ENCODE results near the gene TMEM54. TPM values are rescaled to one million over a fixed set of nuclear protein-coding genes. Genes with fewer than 3 reads are reported as not detected.
A peak's percentile ranks its signal among the peaks of the same experiment; 100 is the strongest.

TMEM54 gene
- total RNA-seq, 1 donor from 2014 or later, result 14.5 TPM

GRCh38 chr1:32893198-32894018 is 7.8 kb downstream of the TMEM54 start:
- H3K9me3 Mint-ChIP-seq, result no peaks in the 10 kb centered on the region
- H3K4me1 Mint-ChIP-seq, result peaks cover 20% of the 10 kb centered on the region
- Histone ChIP-seq H3K79me2 (ENCODE audit: low read depth) (no peaks in the 10 kb centered on the region), H4K20me1 (ENCODE audit: low read depth) (peaks cover 26% of the 10 kb centered on the region), H3K27ac (no peak overlapping the region), H2AFZ (replicated peaks) (peak overlapping the region; percentile 81), H3K9me3 (ENCODE audit: low read depth) (no peaks in the 10 kb centered on the region), H3K36me3 (no peaks in the 10 kb centered on the region), H3K9ac (no peak overlapping the region), H3K4me3 (peak overlapping the region; percentile 65), H3K4me2 (peak overlapping the region; percentile 82), H3K4me1 (peaks cover 15% of the 10 kb centered on the region), H3K27me3 (peaks cover 44% of the 10 kb centered on the region), H3F3A (ENCODE audit: low read depth) (peaks cover 17% of the 10 kb centered on the region)
- DNase-seq (ENCODE audit: low spot score), result peak; percentile 86
- H3K27ac Mint-ChIP-seq, result no peak overlapping the region
- TF ChIP-seq EZH2phosphoT487 (IDR thresholded peaks at IDR 0.05), result no peak
- TF ChIP-seq EZH2 (IDR thresholded peaks at IDR 0.05), result peak; percentile 45
- TF ChIP-seq, protein P1, sequence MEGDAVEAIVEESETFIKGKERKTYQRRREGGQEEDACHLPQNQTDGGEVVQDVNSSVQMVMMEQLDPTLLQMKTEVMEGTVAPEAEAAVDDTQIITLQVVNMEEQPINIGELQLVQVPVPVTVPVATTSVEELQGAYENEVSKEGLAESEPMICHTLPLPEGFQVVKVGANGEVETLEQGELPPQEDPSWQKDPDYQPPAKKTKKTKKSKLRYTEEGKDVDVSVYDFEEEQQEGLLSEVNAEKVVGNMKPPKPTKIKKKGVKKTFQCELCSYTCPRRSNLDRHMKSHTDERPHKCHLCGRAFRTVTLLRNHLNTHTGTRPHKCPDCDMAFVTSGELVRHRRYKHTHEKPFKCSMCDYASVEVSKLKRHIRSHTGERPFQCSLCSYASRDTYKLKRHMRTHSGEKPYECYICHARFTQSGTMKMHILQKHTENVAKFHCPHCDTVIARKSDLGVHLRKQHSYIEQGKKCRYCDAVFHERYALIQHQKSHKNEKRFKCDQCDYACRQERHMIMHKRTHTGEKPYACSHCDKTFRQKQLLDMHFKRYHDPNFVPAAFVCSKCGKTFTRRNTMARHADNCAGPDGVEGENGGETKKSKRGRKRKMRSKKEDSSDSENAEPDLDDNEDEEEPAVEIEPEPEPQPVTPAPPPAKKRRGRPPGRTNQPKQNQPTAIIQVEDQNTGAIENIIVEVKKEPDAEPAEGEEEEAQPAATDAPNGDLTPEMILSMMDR (IDR thresholded peaks at IDR 0.05), result peak; percentile 36
- peaks cover 27% of the 10 kb centered on the region for H3K27me3 Mint-ChIP-seq (ENCODE audit: insufficient read depth, low read depth)
- H3K4me3 Mint-ChIP-seq, result peak overlapping the region; percentile 84
- H3K36me3 Mint-ChIP-seq, result no peaks in the 10 kb centered on the region

- peaks cover 15% of the 10 kb centered on the region for H3K4me1 ChIP-seq
- TF ChIP-seq EZH2phosphoT487 (IDR thresholded peaks at IDR 0.05), result no peak
- TF ChIP-seq EZH2 (IDR thresholded peaks at IDR 0.05), result no peak
- TF ChIP-seq, protein P1 (IDR thresholded peaks at IDR 0.05), result peak; percentile 78
- H3K27ac Mint-ChIP-seq, result no peak overlapping the region
- H3K9ac ChIP-seq, result no peak overlapping the region
- peaks cover 17% of the 10 kb centered on the region for H3F3A ChIP-seq (ENCODE audit: low read depth)
- peak overlapping the region; percentile 81 for H2AFZ ChIP-seq (replicated peaks)
- peaks cover 20% of the 10 kb centered on the region for H3K4me1 Mint-ChIP-seq
- peak overlapping the region; percentile 82 for H3K4me2 ChIP-seq
- H3K4me3 ChIP-seq, result peak overlapping the region; percentile 65
- H3K79me2 ChIP-seq (ENCODE audit: low read depth), result no peaks in the 10 kb centered on the region
- peak overlapping the region; percentile 84 for H3K4me3 Mint-ChIP-seq
- H3K27ac ChIP-seq, result no peak overlapping the region
- no peaks in the 10 kb centered on the region for H3K9me3 ChIP-seq (ENCODE audit: low read depth)
- no peaks in the 10 kb centered on the region for H3K9me3 Mint-ChIP-seq
- peaks cover 26% of the 10 kb centered on the region for H4K20me1 ChIP-seq (ENCODE audit: low read depth)
- peaks cover 51% of the 10 kb centered on the region for H3K27me3 ChIP-seq
- H3K36me3 Mint-ChIP-seq, result no peaks in the 10 kb centered on the region
- H3K27me3 Mint-ChIP-seq (ENCODE audit: insufficient read depth, low read depth), result peaks cover 28% of the 10 kb centered on the region
- DNase-seq (ENCODE audit: low spot score), result peak; percentile 88
- no peaks in the 10 kb centered on the region for H3K36me3 ChIP-seq
These were observed 8.6 kb downstream of the TMEM54 start for GRCh38 chr1:32892368-32893197.

DNA sequence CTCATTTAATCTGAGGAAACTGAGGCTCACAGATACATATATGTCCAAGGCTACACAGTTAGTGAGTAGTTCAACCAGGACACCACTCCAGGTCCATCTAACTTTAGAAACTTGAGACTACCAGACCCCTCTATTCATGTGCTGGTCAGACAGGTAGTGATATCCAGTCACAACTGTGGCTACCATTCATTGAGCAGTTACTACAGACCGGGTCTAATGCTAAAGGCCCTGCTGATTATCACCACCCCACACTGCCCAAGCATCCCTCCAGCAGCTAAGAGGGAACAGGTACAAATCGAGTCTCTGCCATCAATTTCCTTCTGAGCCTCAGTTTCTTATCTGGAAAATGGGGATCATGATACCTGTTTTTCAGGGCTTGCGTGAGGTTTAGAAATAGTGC is 9.6 kb downstream of the TMEM54 start:
- no peak overlapping the region for H3K4me2 ChIP-seq
- H3K9me3 Mint-ChIP-seq, result no peaks in the 10 kb centered on the region
- no peak overlapping the region for H2AFZ ChIP-seq (replicated peaks)
- H3K9me3 ChIP-seq (ENCODE audit: low read depth), result no peaks in the 10 kb centered on the region
- H3K36me3 ChIP-seq, result no peaks in the 10 kb centered on the region
- H3K4me3 ChIP-seq, result no peak overlapping the region
- no peak for DNase-seq (ENCODE audit: low spot score)
- peak overlapping the region; percentile 77 for H3K4me3 Mint-ChIP-seq
- peaks cover 38% of the 10 kb centered on the region for H3K27me3 Mint-ChIP-seq (ENCODE audit: insufficient read depth, low read depth)
- H3K9ac ChIP-seq, result no peak overlapping the region
- peaks cover 15% of the 10 kb centered on the region for H3K4me1 ChIP-seq
- no peak overlapping the region for H3K27ac ChIP-seq
- no peak overlapping the region for H3K27ac Mint-ChIP-seq
- H3F3A ChIP-seq (ENCODE audit: low read depth), result peaks cover 17% of the 10 kb centered on the region
- TF ChIP-seq EZH2phosphoT487 (IDR thresholded peaks at IDR 0.05) (no peak), EZH2 (IDR thresholded peaks at IDR 0.05) (no peak)
- TF ChIP-seq, protein P1 (IDR thresholded peaks at IDR 0.05), result no peak
- no peaks in the 10 kb centered on the region for H3K79me2 ChIP-seq (ENCODE audit: low read depth)
- peaks cover 35% of the 10 kb centered on the region for H4K20me1 ChIP-seq (ENCODE audit: low read depth)
- no peaks in the 10 kb centered on the region for H3K36me3 Mint-ChIP-seq
- peaks cover 20% of the 10 kb centered on the region for H3K4me1 Mint-ChIP-seq
- peaks cover 61% of the 10 kb centered on the region for H3K27me3 ChIP-seq
